ENCODE measurements around the gene CEMIP2.

CEMIP2 gene

GRCh38 chr9:71716138-71716909 is 52.0 kb downstream of the CEMIP2 start:
- no peak overlapping the region for H2BK120ac ChIP-seq (ENCODE audit: low read depth, low read length)
- 100% methylated on average over 1 of the region's 2 CpGs for WGBS (ENCODE audit: extremely low coverage, insufficient coverage, low lambda C conversion rate)
- no peaks in the 10 kb centered on the region for H3K79me2 ChIP-seq (ENCODE audit: control insufficient read depth, insufficient read depth, low read length)
- H3K4me3 ChIP-seq (ENCODE audit: low read length), result no peak overlapping the region
- H3K56ac ChIP-seq (ENCODE audit: low read length), result no peak overlapping the region
- H2BK15ac ChIP-seq (replicated peaks; ENCODE audit: low read depth), result no peak overlapping the region
- H3K18ac ChIP-seq (ENCODE audit: low read length), result no peak overlapping the region
- no peak overlapping the region for H2AK5ac ChIP-seq (ENCODE audit: low read length)
- no peak overlapping the region for H3K4ac ChIP-seq (ENCODE audit: low read depth, low read length)
- no peak for DNase-seq
- no peak overlapping the region for H3K9ac ChIP-seq (ENCODE audit: low read length)
- no peaks in the 10 kb centered on the region for H3K79me1 ChIP-seq (ENCODE audit: low read length)
- no peak overlapping the region for H4K5ac ChIP-seq (ENCODE audit: low read length)
- H2BK5ac ChIP-seq (ENCODE audit: low read length), result no peak overlapping the region
- H3K27ac ChIP-seq (ENCODE audit: low read depth, low read length), result no peak overlapping the region
- H3K27me3 ChIP-seq (ENCODE audit: insufficient read depth, low read length, poor library complexity), result no peaks in the 10 kb centered on the region
- no peaks in the 10 kb centered on the region for H3K4me1 ChIP-seq (ENCODE audit: control insufficient read depth, low read depth, low read length)
- no peak overlapping the region for H3K23ac ChIP-seq (ENCODE audit: low read length)
- H4K8ac ChIP-seq (ENCODE audit: low read depth, low read length), result no peak overlapping the region
- no peak overlapping the region for H3K4me2 ChIP-seq (ENCODE audit: low read length)
- H3K36me3 ChIP-seq (ENCODE audit: control insufficient read depth, insufficient read depth, low read length), result peaks cover 1% of the 10 kb centered on the region

DNA sequence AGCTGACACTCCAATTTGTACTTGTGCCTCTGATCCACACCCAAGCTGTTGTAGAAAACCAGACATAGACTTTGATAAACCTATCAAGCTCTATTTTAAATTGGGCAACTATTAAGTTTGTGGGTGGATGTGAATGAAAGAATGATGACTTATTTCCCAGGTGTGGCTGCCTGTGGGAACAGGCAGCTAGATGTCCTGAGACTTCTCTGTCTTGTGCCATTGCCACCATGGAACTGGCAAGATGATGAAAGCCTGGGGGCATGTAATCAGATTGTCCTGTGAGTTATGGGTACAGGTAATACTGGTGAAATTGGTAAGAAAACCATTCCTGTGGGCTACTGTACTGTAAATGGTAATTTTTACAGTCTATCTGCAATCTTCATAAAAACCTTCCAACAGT is 57.5 kb downstream of the CEMIP2 start:
- peaks cover 7% of the 10 kb centered on the region for H3K36me3 ChIP-seq (ENCODE audit: control insufficient read depth, insufficient read depth, low read length)
- no peaks in the 10 kb centered on the region for H3K79me2 ChIP-seq (ENCODE audit: control insufficient read depth, insufficient read depth, low read length)
- H2AK5ac ChIP-seq (ENCODE audit: low read length), result no peak overlapping the region
- no peak overlapping the region for H3K23ac ChIP-seq (ENCODE audit: low read length)
- H3K56ac ChIP-seq (ENCODE audit: low read length), result no peak overlapping the region
- no peak overlapping the region for H2BK15ac ChIP-seq (replicated peaks; ENCODE audit: low read depth)
- DNase-seq, result no peak
- no peak overlapping the region for H3K4me3 ChIP-seq (ENCODE audit: low read length)
- H3K79me1 ChIP-seq (ENCODE audit: low read length), result no peaks in the 10 kb centered on the region
- no peaks in the 10 kb centered on the region for H3K4me1 ChIP-seq (ENCODE audit: control insufficient read depth, low read depth, low read length)
- H3K27me3 ChIP-seq (ENCODE audit: insufficient read depth, low read length, poor library complexity), result no peaks in the 10 kb centered on the region
- no peak overlapping the region for H3K4me2 ChIP-seq (ENCODE audit: low read length)
- no peak overlapping the region for H3K9ac ChIP-seq (ENCODE audit: low read length)
- H3K4ac ChIP-seq (ENCODE audit: low read depth, low read length), result no peak overlapping the region
- H4K5ac ChIP-seq (ENCODE audit: low read length), result no peak overlapping the region
- no peak overlapping the region for H3K27ac ChIP-seq (ENCODE audit: low read depth, low read length)
- H3K18ac ChIP-seq (ENCODE audit: low read length), result no peak overlapping the region
- no peak overlapping the region for H2BK5ac ChIP-seq (ENCODE audit: low read length)
- H2BK120ac ChIP-seq (ENCODE audit: low read depth, low read length), result no peak overlapping the region
- H4K8ac ChIP-seq (ENCODE audit: low read depth, low read length), result no peak overlapping the region

- WGBS (ENCODE audit: extremely low coverage, insufficient coverage, low lambda C conversion rate), result no CpG with 5 or more reads among the region's 5 CpGs
- Histone ChIP-seq H3K27ac (ENCODE audit: low read depth, low read length) (no peak overlapping the region), H3K4me3 (ENCODE audit: low read length) (no peak overlapping the region), H3K36me3 (ENCODE audit: control insufficient read depth, insufficient read depth, low read length) (peaks cover 7% of the 10 kb centered on the region), H3K4me1 (ENCODE audit: control insufficient read depth, low read depth, low read length) (no peaks in the 10 kb centered on the region), H3K9ac (ENCODE audit: low read length) (no peak overlapping the region), H2AK5ac (ENCODE audit: low read length) (no peak overlapping the region), H3K18ac (ENCODE audit: low read length) (no peak overlapping the region), H3K79me2 (ENCODE audit: control insufficient read depth, insufficient read depth, low read length) (no peaks in the 10 kb centered on the region), H2BK15ac (replicated peaks; ENCODE audit: low read depth) (no peak overlapping the region), H2BK120ac (ENCODE audit: low read depth, low read length) (no peak overlapping the region), H3K27me3 (ENCODE audit: insufficient read depth, low read length, poor library complexity) (no peaks in the 10 kb centered on the region), H3K79me1 (ENCODE audit: low read length) (no peaks in the 10 kb centered on the region), H3K23ac (ENCODE audit: low read length) (no peak overlapping the region), H3K56ac (ENCODE audit: low read length) (no peak overlapping the region), H2BK5ac (ENCODE audit: low read length) (no peak overlapping the region), H4K8ac (ENCODE audit: low read depth, low read length) (no peak overlapping the region), H3K4ac (ENCODE audit: low read depth, low read length) (no peak overlapping the region), H4K5ac (ENCODE audit: low read length) (no peak overlapping the region), H3K4me2 (ENCODE audit: low read length) (no peak overlapping the region)
- no peak for DNase-seq
These were observed 58.1 kb downstream of the CEMIP2 start for GRCh38 chr9:71710201-71710600.

DNA sequence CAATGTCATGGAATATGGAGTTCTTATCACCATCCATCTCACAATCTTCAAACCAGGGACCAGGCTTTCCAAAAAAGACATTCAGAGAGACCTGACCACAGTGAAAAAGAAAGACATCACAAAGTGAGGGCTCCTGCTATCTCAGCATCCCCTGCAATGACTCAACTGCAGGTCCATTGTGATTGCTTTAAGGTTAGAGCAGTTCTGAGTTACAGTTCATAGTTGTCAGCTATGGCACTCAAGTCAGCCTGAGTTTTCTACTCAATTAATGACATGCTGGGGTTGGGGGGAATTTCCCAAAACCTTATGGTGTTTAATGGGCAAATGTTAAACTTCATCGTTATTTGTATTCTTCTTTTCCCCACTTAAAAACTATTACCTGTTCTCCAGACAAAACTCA is 58.9 kb downstream of the CEMIP2 start:
- Histone ChIP-seq H2BK120ac (ENCODE audit: low read depth, low read length) (no peak overlapping the region), H3K36me3 (ENCODE audit: control insufficient read depth, insufficient read depth, low read length) (peaks cover 7% of the 10 kb centered on the region), H3K4me1 (ENCODE audit: control insufficient read depth, low read depth, low read length) (no peaks in the 10 kb centered on the region), H3K18ac (ENCODE audit: low read length) (no peak overlapping the region), H3K23ac (ENCODE audit: low read length) (no peak overlapping the region), H3K4me2 (ENCODE audit: low read length) (no peak overlapping the region), H4K8ac (ENCODE audit: low read depth, low read length) (no peak overlapping the region), H3K79me2 (ENCODE audit: control insufficient read depth, insufficient read depth, low read length) (no peaks in the 10 kb centered on the region), H4K5ac (ENCODE audit: low read length) (no peak overlapping the region), H3K27ac (ENCODE audit: low read depth, low read length) (no peak overlapping the region), H3K79me1 (ENCODE audit: low read length) (no peaks in the 10 kb centered on the region), H2BK5ac (ENCODE audit: low read length) (no peak overlapping the region), H2BK15ac (replicated peaks; ENCODE audit: low read depth) (no peak overlapping the region), H3K4ac (ENCODE audit: low read depth, low read length) (no peak overlapping the region), H3K27me3 (ENCODE audit: insufficient read depth, low read length, poor library complexity) (no peaks in the 10 kb centered on the region), H3K4me3 (ENCODE audit: low read length) (no peak overlapping the region), H3K9ac (ENCODE audit: low read length) (no peak overlapping the region), H3K56ac (ENCODE audit: low read length) (no peak overlapping the region), H2AK5ac (ENCODE audit: low read length) (no peak overlapping the region)
- WGBS (ENCODE audit: extremely low coverage, insufficient coverage, low lambda C conversion rate), result no CpG with 5 or more reads among the region's 1 CpG
- DNase-seq, result no peak

DNA sequence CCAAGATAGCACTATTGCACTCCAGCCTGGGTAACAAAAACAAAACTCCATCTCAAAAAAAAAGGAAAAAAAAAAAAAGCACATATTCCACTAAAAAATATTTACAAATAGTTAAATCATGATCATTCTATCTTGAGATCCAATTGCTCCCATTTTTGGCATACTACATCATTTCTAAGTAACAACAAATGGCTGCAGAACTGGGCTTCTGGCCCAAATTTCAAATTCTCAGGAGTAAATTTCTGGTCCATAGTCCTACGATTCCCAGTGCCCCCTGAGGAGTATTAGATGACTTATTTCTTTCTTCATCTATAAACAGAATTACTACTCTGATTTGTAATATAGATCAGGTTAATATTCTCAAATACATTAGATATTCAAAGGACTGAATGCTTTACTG is 62.1 kb downstream of the CEMIP2 start:
- no peaks in the 10 kb centered on the region for H3K27me3 ChIP-seq (ENCODE audit: insufficient read depth, low read length, poor library complexity)
- no peak overlapping the region for H3K4me2 ChIP-seq (ENCODE audit: low read length)
- WGBS (ENCODE audit: extremely low coverage, insufficient coverage, low lambda C conversion rate), result no CpG with 5 or more reads among the region's 1 CpG

GRCh38 chr9:71704796-71705195 is 63.5 kb downstream of the CEMIP2 start:
- Histone ChIP-seq H3K18ac (ENCODE audit: low read length) (no peak overlapping the region), H3K4ac (ENCODE audit: low read depth, low read length) (no peak overlapping the region), H2BK5ac (ENCODE audit: low read length) (no peak overlapping the region), H3K79me2 (ENCODE audit: control insufficient read depth, insufficient read depth, low read length) (no peaks in the 10 kb centered on the region), H4K8ac (ENCODE audit: low read depth, low read length) (no peak overlapping the region), H3K56ac (ENCODE audit: low read length) (no peak overlapping the region), H4K5ac (ENCODE audit: low read length) (no peak overlapping the region), H2BK120ac (ENCODE audit: low read depth, low read length) (no peak overlapping the region), H3K9ac (ENCODE audit: low read length) (no peak overlapping the region), H3K27me3 (ENCODE audit: insufficient read depth, low read length, poor library complexity) (no peaks in the 10 kb centered on the region), H3K36me3 (ENCODE audit: control insufficient read depth, insufficient read depth, low read length) (peaks cover 2% of the 10 kb centered on the region), H3K27ac (ENCODE audit: low read depth, low read length) (no peak overlapping the region), H2AK5ac (ENCODE audit: low read length) (no peak overlapping the region), H3K23ac (ENCODE audit: low read length) (no peak overlapping the region), H3K4me3 (ENCODE audit: low read length) (no peak overlapping the region), H3K4me2 (ENCODE audit: low read length) (no peak overlapping the region), H2BK15ac (replicated peaks; ENCODE audit: low read depth) (no peak overlapping the region), H3K4me1 (ENCODE audit: control insufficient read depth, low read depth, low read length) (no peaks in the 10 kb centered on the region), H3K79me1 (ENCODE audit: low read length) (no peaks in the 10 kb centered on the region)
- no peak for DNase-seq
- no CpG with 5 or more reads among the region's 1 CpG for whole genome bisulfite sequencing (ENCODE audit: extremely low coverage, insufficient coverage, low lambda C conversion rate)

More for the DNA sequence above, 62.1 kb downstream of the CEMIP2 start:
- no peak overlapping the region for H2BK5ac ChIP-seq (ENCODE audit: low read length)
- no peak overlapping the region for H2BK120ac ChIP-seq (ENCODE audit: low read depth, low read length)
- no peaks in the 10 kb centered on the region for H3K79me2 ChIP-seq (ENCODE audit: control insufficient read depth, insufficient read depth, low read length)
- H3K27ac ChIP-seq (ENCODE audit: low read depth, low read length), result no peak overlapping the region
- H4K5ac ChIP-seq (ENCODE audit: low read length), result no peak overlapping the region
- H3K4me3 ChIP-seq (ENCODE audit: low read length), result no peak overlapping the region
- no peaks in the 10 kb centered on the region for H3K79me1 ChIP-seq (ENCODE audit: low read length)
- no peak overlapping the region for H2AK5ac ChIP-seq (ENCODE audit: low read length)
- no peak overlapping the region for H4K8ac ChIP-seq (ENCODE audit: low read depth, low read length)
- H3K4me1 ChIP-seq (ENCODE audit: control insufficient read depth, low read depth, low read length), result no peaks in the 10 kb centered on the region
- no peak overlapping the region for H3K56ac ChIP-seq (ENCODE audit: low read length)
- H2BK15ac ChIP-seq (replicated peaks; ENCODE audit: low read depth), result no peak overlapping the region
- peaks cover 5% of the 10 kb centered on the region for H3K36me3 ChIP-seq (ENCODE audit: control insufficient read depth, insufficient read depth, low read length)
- no peak overlapping the region for H3K18ac ChIP-seq (ENCODE audit: low read length)
- no peak overlapping the region for H3K23ac ChIP-seq (ENCODE audit: low read length)
- H3K4ac ChIP-seq (ENCODE audit: low read depth, low read length), result no peak overlapping the region
- DNase-seq, result no peak
- no peak overlapping the region for H3K9ac ChIP-seq (ENCODE audit: low read length)
